ENCODE data around the gene BSND. TPM values are rescaled to one million over a fixed set of nuclear protein-coding genes. Genes with fewer than 3 reads are reported as not detected.

BSND gene
- total and polyA plus RNA-seq, 4 experiments from 2014 or later = not detected

GRCh38 chr1:54967372-54967771 lies 31.4 kb upstream of the BSND start:
- no peaks in the 10 kb centered on the region for H3K4me1 ChIP-seq (ENCODE audit: insufficient read depth, low read length)
- no peak overlapping the region for H3K4me3 ChIP-seq (ENCODE audit: low read length in 2 of 2)
- H3K27me3 ChIP-seq (ENCODE audit: insufficient read depth, low read length) = no peaks in the 10 kb centered on the region
- H3K27me3 Mint-ChIP-seq = peaks cover 13 to 18% of the 10 kb centered on the region in 2 donors
- H3K36me3 ChIP-seq (ENCODE audit: insufficient read depth, low read length) = no peaks in the 10 kb centered on the region
- no peaks in the 10 kb centered on the region for H3K36me3 Mint-ChIP-seq
- CTCF ChIA-PET (ENCODE audit: partially characterized antibody) = no interaction called here
- H3K27ac ChIP-seq (ENCODE audit: low read depth, low read length) = no peak overlapping the region
- H3K9me3 Mint-ChIP-seq = no peaks in the 10 kb centered on the region
- no peak overlapping the region for H3K27ac Mint-ChIP-seq
- no peak for DNase-seq
- intact Hi-C loops (cut with micrococcal nuclease) = no loop called here
- POLR2A ChIA-PET (ENCODE audit: partially characterized antibody) = no interaction called here
- H3K4me3 Mint-ChIP-seq = no peak overlapping the region
- peaks cover 5 to 7% (median 6%) of the 10 kb centered on the region in 4 donors for H3K4me1 Mint-ChIP-seq
- no peaks in the 10 kb centered on the region for H3K9me3 ChIP-seq (ENCODE audit: control insufficient read depth in 1 of 2, low read length in 2 of 2)

- Mint-ChIP-seq H3K9me3 (no peaks in the 10 kb centered on the region), H3K4me1 (peaks cover 5 to 7% (median 6%) of the 10 kb centered on the region in 4 donors), H3K27ac (no peak overlapping the region), H3K4me3 (no peak overlapping the region), H3K27me3 (peaks cover 19 to 23% of the 10 kb centered on the region in 2 donors), H3K36me3 (no peaks in the 10 kb centered on the region)
- no peaks in the 10 kb centered on the region for H3K4me1 ChIP-seq (ENCODE audit: insufficient read depth, low read length)
- H3K9me3 ChIP-seq (ENCODE audit: control insufficient read depth in 1 of 2, low read length in 2 of 2) = no peaks in the 10 kb centered on the region
- CTCF ChIA-PET (ENCODE audit: partially characterized antibody) = interaction anchor here (1.2 kb wide), 1 partner anchor 23 kb away, joined by 3 read pairs; no protein-coding TSS in a partner anchor
- intact Hi-C loops (cut with micrococcal nuclease) = no loop called here
- no peaks in the 10 kb centered on the region for H3K27me3 ChIP-seq (ENCODE audit: insufficient read depth, low read length)
- H3K36me3 ChIP-seq (ENCODE audit: insufficient read depth, low read length) = no peaks in the 10 kb centered on the region
- no peak overlapping the region for H3K4me3 ChIP-seq (ENCODE audit: low read length in 2 of 2)
- DNase-seq = no peak
- POLR2A ChIA-PET (ENCODE audit: partially characterized antibody) = no interaction called here
- H3K27ac ChIP-seq (ENCODE audit: low read depth, low read length) = no peak overlapping the region
These were observed 30.2 kb upstream of the BSND start for GRCh38 chr1:54968551-54968950.

GRCh38 chr1:54969879-54970278 lies 28.9 kb upstream of the BSND start:
- Histone ChIP-seq H3K27me3 (ENCODE audit: insufficient read depth, low read length) (no peaks in the 10 kb centered on the region), H3K4me1 (ENCODE audit: insufficient read depth, low read length) (no peaks in the 10 kb centered on the region), H3K9me3 (ENCODE audit: control insufficient read depth in 1 of 2, low read length in 2 of 2) (no peaks in the 10 kb centered on the region), H3K36me3 (ENCODE audit: insufficient read depth, low read length) (no peaks in the 10 kb centered on the region), H3K4me3 (ENCODE audit: low read length in 2 of 2) (no peak overlapping the region), H3K27ac (ENCODE audit: low read depth, low read length) (no peak overlapping the region)
- Mint-ChIP-seq H3K36me3 (no peaks in the 10 kb centered on the region), H3K27ac (no peak overlapping the region), H3K4me3 (no peak overlapping the region), H3K27me3 (peaks cover 22 to 26% of the 10 kb centered on the region in 2 donors), H3K4me1 (peaks cover 5 to 7% (median 6%) of the 10 kb centered on the region in 4 donors), H3K9me3 (no peaks in the 10 kb centered on the region)
- DNase-seq = no peak
- POLR2A ChIA-PET (ENCODE audit: partially characterized antibody) = no interaction called here
- intact Hi-C loops (cut with micrococcal nuclease) = no loop called here
- CTCF ChIA-PET (ENCODE audit: partially characterized antibody) = no interaction called here

- POLR2A ChIA-PET (ENCODE audit: partially characterized antibody) = no interaction called here
- Mint-ChIP-seq H3K27ac (no peak overlapping the region), H3K4me3 (no peak overlapping the region), H3K9me3 (no peaks in the 10 kb centered on the region), H3K36me3 (no peaks in the 10 kb centered on the region), H3K4me1 (peaks cover 3 to 6% (median 3%) of the 10 kb centered on the region in 4 donors), H3K27me3 (peaks cover 22 to 25% of the 10 kb centered on the region in 2 donors)
- H3K4me3 ChIP-seq (ENCODE audit: low read length in 2 of 2) = no peak overlapping the region
- H3K4me1 ChIP-seq (ENCODE audit: insufficient read depth, low read length) = no peaks in the 10 kb centered on the region
- CTCF ChIA-PET (ENCODE audit: partially characterized antibody) = no interaction called here
- no peaks in the 10 kb centered on the region for H3K36me3 ChIP-seq (ENCODE audit: insufficient read depth, low read length)
- H3K9me3 ChIP-seq (ENCODE audit: control insufficient read depth in 1 of 2, low read length in 2 of 2) = no peaks in the 10 kb centered on the region
- intact Hi-C loops (cut with micrococcal nuclease) = no loop called here
- no peaks in the 10 kb centered on the region for H3K27me3 ChIP-seq (ENCODE audit: insufficient read depth, low read length)
- H3K27ac ChIP-seq (ENCODE audit: low read depth, low read length) = no peak overlapping the region
- DNase-seq = no peak
These were observed 27.8 kb upstream of the BSND start for GRCh38 chr1:54970901-54971300.

GRCh38 chr1:54971317-54971791 lies 27.4 kb upstream of the BSND start:
- CTCF ChIA-PET (ENCODE audit: partially characterized antibody) = no interaction called here
- intact Hi-C loops (cut with micrococcal nuclease) = no loop called here

GRCh38 chr1:54972436-54972835 lies 26.3 kb upstream of the BSND start:
- Mint-ChIP-seq H3K4me3 (no peak overlapping the region), H3K27ac (no peak overlapping the region), H3K4me1 (no peaks in the 10 kb centered on the region), H3K27me3 (peaks cover 18 to 24% of the 10 kb centered on the region in 2 donors), H3K36me3 (no peaks in the 10 kb centered on the region), H3K9me3 (no peaks in the 10 kb centered on the region)
- Histone ChIP-seq H3K4me3 (ENCODE audit: low read length in 2 of 2) (no peak overlapping the region), H3K9me3 (ENCODE audit: control insufficient read depth in 1 of 2, low read length in 2 of 2) (no peaks in the 10 kb centered on the region), H3K27me3 (ENCODE audit: insufficient read depth, low read length) (no peaks in the 10 kb centered on the region), H3K36me3 (ENCODE audit: insufficient read depth, low read length) (no peaks in the 10 kb centered on the region), H3K4me1 (ENCODE audit: insufficient read depth, low read length) (no peaks in the 10 kb centered on the region), H3K27ac (ENCODE audit: low read depth, low read length) (no peak overlapping the region)
- CTCF ChIA-PET (ENCODE audit: partially characterized antibody) = no interaction called here
- POLR2A ChIA-PET (ENCODE audit: partially characterized antibody) = no interaction called here
- no peak for DNase-seq
- intact Hi-C loops (cut with micrococcal nuclease) = no loop called here

More at GRCh38 chr1:54971317-54971791, 27.4 kb upstream of the BSND start:
- Mint-ChIP-seq H3K27ac (no peak overlapping the region), H3K4me3 (no peak overlapping the region), H3K27me3 (peaks cover 22% of the 10 kb centered on the region in 2 donors), H3K4me1 (peaks cover 0 to 2% (median 0%) of the 10 kb centered on the region in 4 donors), H3K9me3 (no peaks in the 10 kb centered on the region), H3K36me3 (no peaks in the 10 kb centered on the region)
- H3K27me3 ChIP-seq (ENCODE audit: insufficient read depth, low read length) = no peaks in the 10 kb centered on the region
- no peak overlapping the region for H3K4me3 ChIP-seq (ENCODE audit: low read length in 2 of 2)
- no peaks in the 10 kb centered on the region for H3K4me1 ChIP-seq (ENCODE audit: insufficient read depth, low read length)
- POLR2A ChIA-PET (ENCODE audit: partially characterized antibody) = no interaction called here
- DNase-seq = no peak
- no peak overlapping the region for H3K27ac ChIP-seq (ENCODE audit: low read depth, low read length)
- no peaks in the 10 kb centered on the region for H3K9me3 ChIP-seq (ENCODE audit: control insufficient read depth in 1 of 2, low read length in 2 of 2)
- H3K36me3 ChIP-seq (ENCODE audit: insufficient read depth, low read length) = no peaks in the 10 kb centered on the region

GRCh38 chr1:54973205-54973921 lies 25.4 kb upstream of the BSND start:
- no peaks in the 10 kb centered on the region for H3K4me1 Mint-ChIP-seq
- no peaks in the 10 kb centered on the region for H3K9me3 ChIP-seq (ENCODE audit: control insufficient read depth in 1 of 2, low read length in 2 of 2)
- CTCF ChIA-PET (ENCODE audit: partially characterized antibody) = no interaction called here
- intact Hi-C loops (cut with micrococcal nuclease) = no loop called here
- no peak overlapping the region for H3K27ac Mint-ChIP-seq
- H3K4me3 ChIP-seq (ENCODE audit: low read length in 2 of 2) = no peak overlapping the region
- H3K27me3 Mint-ChIP-seq = peaks cover 18 to 28% of the 10 kb centered on the region in 2 donors
- H3K4me3 Mint-ChIP-seq = no peak overlapping the region
- no peaks in the 10 kb centered on the region for H3K27me3 ChIP-seq (ENCODE audit: insufficient read depth, low read length)
- no peaks in the 10 kb centered on the region for H3K36me3 Mint-ChIP-seq
- POLR2A ChIA-PET (ENCODE audit: partially characterized antibody) = no interaction called here
- H3K4me1 ChIP-seq (ENCODE audit: insufficient read depth, low read length) = no peaks in the 10 kb centered on the region
- H3K27ac ChIP-seq (ENCODE audit: low read depth, low read length) = no peak overlapping the region
- H3K36me3 ChIP-seq (ENCODE audit: insufficient read depth, low read length) = no peaks in the 10 kb centered on the region
- H3K9me3 Mint-ChIP-seq = no peaks in the 10 kb centered on the region
- DNase-seq = no peak

Data from CD4-positive, alpha-beta memory T cell (primary cell).